Measurements from ENCODE around the gene RTN4.

Gene RTN4

DNA sequence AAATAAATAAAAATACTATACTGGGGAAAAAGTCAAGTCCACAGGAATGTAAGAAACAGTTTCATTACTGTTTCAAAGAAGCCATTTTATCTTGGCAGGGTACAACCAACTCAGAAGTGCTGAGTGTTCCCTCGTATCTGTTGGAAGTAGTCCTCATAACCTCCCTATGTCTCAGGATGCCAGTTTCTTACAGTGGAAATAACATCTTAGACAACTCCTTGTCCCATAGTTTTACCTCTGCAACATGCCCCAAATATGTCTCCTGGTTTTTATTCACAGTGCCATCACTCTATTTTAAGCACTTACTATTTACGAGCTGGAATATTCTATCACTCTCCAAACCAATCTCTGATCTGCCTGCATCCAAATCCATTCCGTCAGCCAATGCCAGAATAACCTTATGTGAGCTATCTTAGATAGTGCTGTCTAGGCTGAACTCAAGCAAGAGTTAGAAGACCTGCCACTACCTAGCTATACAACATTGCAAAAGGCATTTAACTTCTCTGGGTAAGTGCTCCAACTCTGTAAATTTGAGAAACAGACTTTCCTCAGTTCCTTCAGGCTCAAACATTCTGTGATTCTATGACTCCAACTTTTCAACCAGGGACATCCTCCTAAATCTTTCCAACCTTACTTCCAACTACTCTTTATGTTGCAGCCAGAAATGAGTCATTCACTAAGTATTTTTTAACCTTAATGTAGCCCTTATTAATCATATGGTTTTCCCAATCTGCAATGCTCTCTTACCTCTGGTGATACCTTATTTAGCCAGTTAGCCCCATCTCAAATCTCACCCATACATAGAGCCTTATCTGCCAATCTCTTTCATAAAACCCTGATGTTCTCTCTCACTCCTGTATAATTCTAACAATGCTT lies 66.7 kb downstream of the RTN4 start:
- no peak for DNase-seq (ENCODE audit: insufficient read length, low spot score)
- FAIRE-seq: no peak

DNA sequence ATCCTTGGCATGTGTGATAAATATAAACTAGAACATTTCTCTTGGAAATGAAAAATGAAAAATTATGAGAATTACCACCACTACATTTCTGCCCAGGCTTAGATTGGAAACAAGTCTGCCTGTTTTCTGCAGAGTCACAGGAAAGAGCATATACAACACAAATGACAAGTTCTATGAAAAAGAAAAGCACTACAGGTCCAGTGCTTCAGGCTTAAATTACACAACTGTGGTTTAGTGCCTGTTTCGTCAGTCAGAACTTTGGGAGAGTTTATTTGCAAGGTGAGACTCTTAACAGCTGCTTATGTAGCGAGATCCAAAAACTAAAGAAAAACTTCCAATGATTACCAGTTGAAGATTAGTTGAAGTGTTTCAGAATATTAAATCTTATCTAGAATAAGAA lies 68.9 kb downstream of the RTN4 start:
- TF ChIP-seq TAF1 (IDR thresholded peaks at IDR 0.05; ENCODE audit: low read depth, low read length) (no peak), POU2F2 (IDR thresholded peaks at IDR 0.05; ENCODE audit: low read depth, low read length) (no peak), POLR2A (IDR thresholded peaks at IDR 0.05; ENCODE audit: low read depth, low read length) (no peak), PAX5 (IDR thresholded peaks at IDR 0.05; ENCODE audit: insufficient read depth, low read length, severe bottlenecking) (no peak), SPI1 (IDR thresholded peaks at IDR 0.05; ENCODE audit: low read depth, low read length) (no peak), POLR2AphosphoS5 (IDR thresholded peaks at IDR 0.05; ENCODE audit: low read depth, low read length) (no peak)
- DNase-seq (ENCODE audit: insufficient read length, low spot score): no peak
- no peak for FAIRE-seq

More for the DNA sequence above, 66.7 kb downstream of the RTN4 start:
- TF ChIP-seq TAF1 (IDR thresholded peaks at IDR 0.05; ENCODE audit: low read depth, low read length) (no peak), SPI1 (IDR thresholded peaks at IDR 0.05; ENCODE audit: low read depth, low read length) (no peak), POU2F2 (IDR thresholded peaks at IDR 0.05; ENCODE audit: low read depth, low read length) (no peak), POLR2AphosphoS5 (IDR thresholded peaks at IDR 0.05; ENCODE audit: low read depth, low read length) (no peak), PAX5 (IDR thresholded peaks at IDR 0.05; ENCODE audit: insufficient read depth, low read length, severe bottlenecking) (no peak), POLR2A (IDR thresholded peaks at IDR 0.05; ENCODE audit: low read depth, low read length) (no peak)

DNA sequence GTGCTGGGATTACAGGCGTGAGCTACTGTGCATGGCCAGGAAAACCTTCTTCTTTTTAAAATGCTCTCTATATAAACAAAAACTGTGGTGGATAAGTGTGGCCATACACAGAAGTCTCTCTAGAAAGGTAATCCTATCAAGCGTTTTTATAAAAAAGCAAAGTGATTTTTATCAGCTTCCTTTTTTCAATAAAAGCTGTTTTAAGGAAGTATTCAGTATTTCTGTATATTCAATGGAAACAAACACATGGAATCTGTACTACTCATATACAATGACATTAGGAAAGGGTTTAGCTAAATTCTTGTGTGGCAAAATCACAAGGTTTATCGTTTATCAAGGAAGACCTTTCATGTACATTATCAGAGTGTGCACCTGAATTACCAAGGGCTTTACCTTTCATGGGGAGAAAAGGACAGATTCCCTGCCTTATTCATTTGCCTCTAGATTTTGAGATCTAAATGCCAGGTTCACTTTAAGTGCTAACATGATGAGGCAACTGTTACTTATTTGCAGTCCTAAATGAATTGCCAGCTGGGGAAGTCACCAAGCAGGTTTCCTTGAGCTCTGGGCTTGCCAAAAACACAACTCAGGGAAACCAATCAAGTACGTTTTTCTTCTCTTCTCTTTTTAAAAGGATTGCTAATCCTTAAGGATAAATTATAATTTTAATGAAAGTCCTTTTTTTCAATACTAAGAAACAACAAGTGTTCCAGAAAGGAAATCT lies 70.8 kb downstream of the RTN4 start:
- DNase-seq (ENCODE audit: insufficient read length, low spot score) (no peak), FAIRE-seq (no peak)
- TF ChIP-seq POU2F2 (IDR thresholded peaks at IDR 0.05; ENCODE audit: low read depth, low read length): no peak
- no peak for TF ChIP-seq SPI1 (IDR thresholded peaks at IDR 0.05; ENCODE audit: low read depth, low read length)

DNA sequence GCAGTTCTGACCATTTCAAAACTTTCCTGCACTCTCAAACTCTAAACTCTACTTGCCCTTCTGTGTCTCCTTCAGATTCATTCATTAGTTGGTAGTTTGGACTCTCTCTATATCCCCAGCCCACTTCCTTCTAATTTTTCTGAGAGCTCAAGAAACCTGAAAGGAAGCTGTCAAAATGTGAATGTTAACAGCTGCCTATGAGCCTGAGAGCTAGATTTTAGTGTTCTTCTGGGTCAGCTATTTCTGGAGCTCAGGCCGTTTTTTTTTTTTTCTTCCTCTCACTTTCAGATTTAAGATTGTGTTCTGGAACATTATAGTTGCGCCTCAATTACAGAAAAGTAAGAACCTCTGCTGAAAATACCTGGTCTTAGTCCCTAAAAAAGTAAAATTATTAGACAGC lies 73.1 kb downstream of the RTN4 start:
- no peak for DNase-seq (ENCODE audit: insufficient read length, low spot score)
- TF ChIP-seq POU2F2 (IDR thresholded peaks at IDR 0.05; ENCODE audit: low read depth, low read length) (no peak), SPI1 (IDR thresholded peaks at IDR 0.05; ENCODE audit: low read depth, low read length) (peak; percentile 60), POLR2A (IDR thresholded peaks at IDR 0.05; ENCODE audit: low read depth, low read length) (no peak)
- FAIRE-seq: no peak

DNA sequence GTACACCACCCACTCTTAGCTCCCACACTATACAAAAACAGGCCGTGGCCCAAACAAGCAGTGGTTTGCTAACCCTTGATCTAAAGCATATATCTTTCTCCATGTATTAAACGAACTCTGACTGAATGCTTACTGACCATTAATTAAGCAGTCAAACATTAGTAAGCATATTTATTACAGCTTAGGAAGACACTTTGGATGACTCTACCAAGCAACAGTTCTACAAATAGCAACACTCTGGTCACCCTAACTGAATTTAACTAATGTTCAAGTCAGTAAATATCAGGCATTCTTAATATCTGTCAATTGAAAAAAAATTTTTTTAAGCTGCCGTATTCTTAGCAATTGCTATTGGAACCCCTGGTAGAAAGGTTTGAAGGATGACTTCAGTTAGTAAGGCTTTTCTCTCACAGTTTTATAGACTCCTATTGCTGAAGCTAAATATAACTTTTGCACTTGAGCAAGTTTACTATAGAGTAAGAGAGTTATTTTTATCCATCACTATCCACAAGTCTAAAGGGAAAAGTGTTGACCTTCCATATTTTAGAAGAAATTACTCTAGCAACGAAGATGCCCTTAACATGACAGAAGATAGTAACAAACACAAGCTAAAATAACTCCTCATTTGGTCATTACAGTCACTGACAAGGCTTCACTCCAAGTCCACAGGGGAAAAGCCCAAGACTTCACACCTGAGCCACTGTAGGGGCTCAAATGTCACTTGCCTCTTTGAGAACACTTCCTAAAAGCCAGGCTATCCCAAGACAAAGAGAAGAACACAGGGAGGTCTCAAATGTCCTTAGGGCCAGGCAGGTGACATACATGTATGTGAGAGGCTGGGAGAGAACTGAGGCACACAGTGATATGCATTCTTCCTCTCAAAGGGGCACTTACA lies 74.4 kb downstream of the RTN4 start:
- FAIRE-seq: peak; percentile 33
- no peak for TF ChIP-seq SPI1 (IDR thresholded peaks at IDR 0.05; ENCODE audit: low read depth, low read length)
- TF ChIP-seq PAX5 (IDR thresholded peaks at IDR 0.05; ENCODE audit: insufficient read depth, low read length, severe bottlenecking): no peak
- no peak for TF ChIP-seq TAF1 (IDR thresholded peaks at IDR 0.05; ENCODE audit: low read depth, low read length)
- no peak for TF ChIP-seq POLR2AphosphoS5 (IDR thresholded peaks at IDR 0.05; ENCODE audit: low read depth, low read length)
- no peak for TF ChIP-seq POLR2A (IDR thresholded peaks at IDR 0.05; ENCODE audit: low read depth, low read length)
- TF ChIP-seq POU2F2 (IDR thresholded peaks at IDR 0.05; ENCODE audit: low read depth, low read length): no peak
- DNase-seq (ENCODE audit: insufficient read length, low spot score): no peak

DNA sequence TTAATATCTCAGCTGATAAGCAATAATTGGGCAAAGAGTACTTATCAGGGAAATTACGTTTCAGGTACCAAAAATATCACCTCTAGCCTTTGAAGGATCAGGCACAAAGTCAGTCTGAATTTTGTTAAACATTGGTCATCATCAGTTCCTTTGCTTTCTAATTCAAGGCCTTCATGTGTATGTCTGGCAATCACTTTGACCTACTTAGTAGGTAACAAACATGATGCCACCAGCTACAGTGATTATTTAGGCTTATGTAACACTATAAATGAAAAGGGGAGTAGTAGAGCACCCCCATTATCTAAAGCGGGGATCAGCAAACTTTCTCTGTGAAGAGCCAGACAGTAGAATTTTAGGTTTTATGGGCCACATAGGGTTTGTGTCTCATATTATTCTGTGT lies 75.1 kb downstream of the RTN4 start:
- TF ChIP-seq PAX5 (IDR thresholded peaks at IDR 0.05; ENCODE audit: insufficient read depth, low read length, severe bottlenecking) (no peak), TAF1 (IDR thresholded peaks at IDR 0.05; ENCODE audit: low read depth, low read length) (no peak), SPI1 (IDR thresholded peaks at IDR 0.05; ENCODE audit: low read depth, low read length) (no peak), POU2F2 (IDR thresholded peaks at IDR 0.05; ENCODE audit: low read depth, low read length) (no peak), POLR2A (IDR thresholded peaks at IDR 0.05; ENCODE audit: low read depth, low read length) (no peak), POLR2AphosphoS5 (IDR thresholded peaks at IDR 0.05; ENCODE audit: low read depth, low read length) (no peak)
- no peak for FAIRE-seq
- DNase-seq (ENCODE audit: insufficient read length, low spot score): no peak

DNA sequence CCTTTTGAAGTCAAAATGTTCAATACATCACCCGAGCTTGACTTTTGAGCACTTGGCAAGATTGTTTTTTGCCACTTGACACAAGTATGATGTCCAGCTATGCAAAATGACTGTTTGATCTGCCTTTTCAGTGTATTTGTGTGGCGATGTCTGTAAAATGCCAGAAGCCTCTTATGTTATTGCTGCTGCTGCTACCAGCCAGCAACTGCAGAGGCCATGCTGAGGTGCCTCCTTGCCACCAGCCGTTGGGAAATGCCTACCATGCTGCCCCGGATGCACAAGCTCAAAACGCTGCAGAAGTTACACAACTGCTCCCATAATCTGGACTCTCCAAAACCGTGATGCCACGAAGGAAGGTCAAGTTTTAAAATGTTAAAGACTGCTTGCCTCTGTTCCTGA lies 80.3 kb downstream of the RTN4 start:
- DNase-seq (ENCODE audit: insufficient read length, low spot score): no peak
- FAIRE-seq: no peak
- TF ChIP-seq PAX5 (IDR thresholded peaks at IDR 0.05; ENCODE audit: insufficient read depth, low read length, severe bottlenecking): no peak

DNA sequence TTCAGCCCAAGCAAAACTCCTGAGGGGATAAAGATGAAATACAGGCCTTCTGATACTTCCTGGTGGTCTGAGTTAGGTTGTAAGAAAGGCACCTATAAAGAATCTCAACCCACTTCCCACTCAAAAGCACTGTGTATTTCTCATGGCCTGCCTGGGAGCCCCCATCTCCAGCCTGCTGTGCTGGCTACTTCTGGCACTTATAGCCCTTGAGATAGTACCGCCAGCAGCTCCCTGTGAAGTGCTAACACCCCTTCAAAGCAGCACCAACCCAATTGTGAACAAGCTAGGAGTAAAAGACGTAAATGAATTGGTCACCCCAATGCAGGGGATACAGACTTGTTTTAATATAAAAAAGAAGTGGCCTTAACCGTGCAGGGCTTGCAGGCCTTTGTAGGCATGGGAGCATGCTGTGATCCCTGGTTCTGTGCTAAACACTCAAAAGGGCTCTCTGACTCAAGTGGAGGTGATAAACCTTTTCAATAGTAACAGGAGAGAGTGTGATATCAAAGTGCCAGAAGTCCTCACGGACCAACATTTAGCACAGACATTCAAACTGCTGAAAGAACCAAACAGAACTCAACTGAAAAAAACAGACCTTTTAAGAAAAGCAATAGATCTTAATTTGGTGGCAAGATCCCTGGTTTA lies 80.8 kb downstream of the RTN4 start:
- no peak for DNase-seq (ENCODE audit: insufficient read length, low spot score)
- TF ChIP-seq POLR2A (IDR thresholded peaks at IDR 0.05; ENCODE audit: low read depth, low read length) (no peak), PAX5 (IDR thresholded peaks at IDR 0.05; ENCODE audit: insufficient read depth, low read length, severe bottlenecking) (no peak), SPI1 (IDR thresholded peaks at IDR 0.05; ENCODE audit: low read depth, low read length) (no peak), POLR2AphosphoS5 (IDR thresholded peaks at IDR 0.05; ENCODE audit: low read depth, low read length) (no peak), POU2F2 (IDR thresholded peaks at IDR 0.05; ENCODE audit: low read depth, low read length) (no peak), TAF1 (IDR thresholded peaks at IDR 0.05; ENCODE audit: low read depth, low read length) (no peak)
- no peak for FAIRE-seq

All from GM12891 (cell line).